Measurements from ENCODE around the gene QRICH1.

Gene QRICH1

DNA sequence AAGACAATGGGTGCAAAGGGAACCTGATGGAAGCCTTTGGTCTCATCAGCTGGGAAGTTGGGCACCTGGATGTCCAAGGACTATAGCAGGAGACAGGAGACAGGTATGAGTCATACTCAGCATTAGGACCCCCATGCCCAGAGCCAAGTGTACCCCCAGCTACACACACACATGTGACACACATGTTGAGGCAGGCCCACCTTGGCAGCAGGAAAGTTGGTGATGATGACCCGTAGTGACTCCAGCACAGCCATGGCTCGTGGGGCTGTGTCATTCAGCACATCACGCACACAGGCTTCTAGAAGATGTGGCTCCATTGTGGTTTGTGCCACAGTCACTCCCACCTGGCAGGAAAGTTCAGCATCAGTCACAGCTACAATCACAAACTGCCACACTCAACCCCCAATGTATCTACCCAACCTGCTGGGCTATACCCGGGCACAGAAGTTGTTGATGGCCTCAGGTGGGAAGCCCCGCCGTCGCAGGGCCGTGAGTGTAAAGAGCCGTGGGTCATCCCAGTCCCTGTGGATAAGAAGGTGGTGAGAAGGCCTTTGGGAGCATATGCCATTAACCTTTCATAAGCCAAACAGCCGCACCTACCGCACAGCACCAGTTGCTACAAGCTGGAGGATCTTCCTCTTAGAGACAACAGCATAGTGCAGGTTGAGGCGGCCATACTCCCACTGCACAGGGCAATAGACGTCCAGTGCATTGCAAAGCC, 5.2 kb upstream of the QRICH1 start:
- no peak overlapping the region for H3K4me2 ChIP-seq (ENCODE audit: low read length)
- no peak overlapping the region for H3K4ac ChIP-seq (ENCODE audit: low read depth, low read length)
- H3K9ac ChIP-seq (ENCODE audit: low read length): no peak overlapping the region
- no peak overlapping the region for H4K91ac ChIP-seq (ENCODE audit: low read depth, low read length)
- H3K79me2 ChIP-seq (ENCODE audit: control insufficient read depth, insufficient read depth, low read length, poor library complexity): peaks cover 6% of the 10 kb centered on the region
- H3K4me3 ChIP-seq (ENCODE audit: low read depth, low read length): no peak overlapping the region
- H3K23ac ChIP-seq (ENCODE audit: low read length): no peak overlapping the region
- H4K12ac ChIP-seq (ENCODE audit: low read depth, low read length): no peak overlapping the region
- no peaks in the 10 kb centered on the region for H3K9me3 ChIP-seq (ENCODE audit: insufficient read depth, low read depth, low read length)
- no peak overlapping the region for H2BK120ac ChIP-seq (ENCODE audit: insufficient read depth, low read length, poor library complexity)
- H2BK5ac ChIP-seq (ENCODE audit: low read depth, low read length, poor library complexity): no peak overlapping the region
- no peak overlapping the region for H2BK12ac ChIP-seq (ENCODE audit: low read length)
- H4K8ac ChIP-seq (ENCODE audit: low read depth, low read length): no peak overlapping the region
- H3K36me3 ChIP-seq (ENCODE audit: control insufficient read depth in 1 of 2, insufficient read depth in 2 of 2, low read length in 2 of 2): peaks cover 64 to 73% of the 10 kb centered on the region in 2 experiments
- WGBS (ENCODE audit: extremely low coverage, insufficient coverage, insufficient read length): no CpG with 5 or more reads among the region's 13 CpGs
- no peak overlapping the region for H3K18ac ChIP-seq (ENCODE audit: low read length)
- no peaks in the 10 kb centered on the region for H3K27me3 ChIP-seq (ENCODE audit: insufficient read depth, low read length)
- H3K14ac ChIP-seq (ENCODE audit: low read length): no peak overlapping the region
- peaks cover 7% of the 10 kb centered on the region for H3K79me1 ChIP-seq (ENCODE audit: low read length)
- no peak overlapping the region for H2AFZ ChIP-seq (ENCODE audit: insufficient read depth, low read length, poor library complexity)
- no peak overlapping the region for H2AK5ac ChIP-seq (ENCODE audit: low read length)
- no peak for DNase-seq
- peak overlapping the region; percentile 15 for H3K27ac ChIP-seq (ENCODE audit: low read depth, low read length)
- peaks cover 13 to 15% of the 10 kb centered on the region in 2 experiments for H3K4me1 ChIP-seq (ENCODE audit: control insufficient read depth in 1 of 2, insufficient read depth in 2 of 2, low read length in 2 of 2)

- WGBS (ENCODE audit: extremely low coverage, insufficient coverage, insufficient read length): no CpG with 5 or more reads among the region's 5 CpGs
- no peaks in the 10 kb centered on the region for H3K9me3 ChIP-seq (ENCODE audit: insufficient read depth, low read depth, low read length)
- no peak overlapping the region for H2AK5ac ChIP-seq (ENCODE audit: low read length)
- H3K27me3 ChIP-seq (ENCODE audit: insufficient read depth, low read length): no peaks in the 10 kb centered on the region
- no peak overlapping the region for H4K91ac ChIP-seq (ENCODE audit: low read depth, low read length)
- no peak overlapping the region for H3K9ac ChIP-seq (ENCODE audit: low read length)
- no peak overlapping the region for H3K23ac ChIP-seq (ENCODE audit: low read length)
- H2BK12ac ChIP-seq (ENCODE audit: low read length): no peak overlapping the region
- H2AFZ ChIP-seq (ENCODE audit: insufficient read depth, low read length, poor library complexity): no peak overlapping the region
- no peak overlapping the region for H2BK120ac ChIP-seq (ENCODE audit: insufficient read depth, low read length, poor library complexity)
- H3K79me2 ChIP-seq (ENCODE audit: control insufficient read depth, insufficient read depth, low read length, poor library complexity): peaks cover 2% of the 10 kb centered on the region
- peaks cover 62 to 71% of the 10 kb centered on the region in 2 experiments for H3K36me3 ChIP-seq (ENCODE audit: control insufficient read depth in 1 of 2, insufficient read depth in 2 of 2, low read length in 2 of 2)
- no peak overlapping the region for H3K4ac ChIP-seq (ENCODE audit: low read depth, low read length)
- peaks cover 7 to 9% of the 10 kb centered on the region in 2 experiments for H3K4me1 ChIP-seq (ENCODE audit: control insufficient read depth in 1 of 2, insufficient read depth in 2 of 2, low read length in 2 of 2)
- no peak overlapping the region for H3K4me3 ChIP-seq (ENCODE audit: low read depth, low read length)
- H3K14ac ChIP-seq (ENCODE audit: low read length): no peak overlapping the region
- peaks cover 11% of the 10 kb centered on the region for H3K79me1 ChIP-seq (ENCODE audit: low read length)
- H4K12ac ChIP-seq (ENCODE audit: low read depth, low read length): no peak overlapping the region
- H2BK5ac ChIP-seq (ENCODE audit: low read depth, low read length, poor library complexity): no peak overlapping the region
- no peak overlapping the region for H3K18ac ChIP-seq (ENCODE audit: low read length)
- no peak for DNase-seq
- no peak overlapping the region for H3K27ac ChIP-seq (ENCODE audit: low read depth, low read length)
- H3K4me2 ChIP-seq (ENCODE audit: low read length): no peak overlapping the region
- no peak overlapping the region for H4K8ac ChIP-seq (ENCODE audit: low read depth, low read length)
Observed at GRCh38 chr3:49098429-49098828, 4.6 kb upstream of the QRICH1 start.

GRCh38 chr3:49092938-49093852, 676 bp downstream of the QRICH1 start:
- peak overlapping the region; percentile 96 for H3K4me3 ChIP-seq (ENCODE audit: low read depth, low read length)
- H3K27ac ChIP-seq (ENCODE audit: low read depth, low read length): peak overlapping the region; percentile 98
- H3K79me2 ChIP-seq (ENCODE audit: control insufficient read depth, insufficient read depth, low read length, poor library complexity): peaks cover 23% of the 10 kb centered on the region
- H3K4me2 ChIP-seq (ENCODE audit: low read length): peak overlapping the region; percentile 94
- peak overlapping the region; percentile 87 for H3K4ac ChIP-seq (ENCODE audit: low read depth, low read length)
- H3K9ac ChIP-seq (ENCODE audit: low read length): peak overlapping the region; percentile 86
- H2AFZ ChIP-seq (ENCODE audit: insufficient read depth, low read length, poor library complexity): peak overlapping the region; percentile 88
- peak overlapping the region; percentile 99 for H3K14ac ChIP-seq (ENCODE audit: low read length)
- DNase-seq: peak; percentile 68 to 80
- H3K23ac ChIP-seq (ENCODE audit: low read length): no peak overlapping the region
- H2AK5ac ChIP-seq (ENCODE audit: low read length): peak overlapping the region; percentile 67
- no CpG with 5 or more reads among the region's 86 CpGs for WGBS (ENCODE audit: extremely low coverage, insufficient coverage, insufficient read length)
- H4K8ac ChIP-seq (ENCODE audit: low read depth, low read length): peak overlapping the region; percentile 97
- peak overlapping the region; percentile 95 for H2BK5ac ChIP-seq (ENCODE audit: low read depth, low read length, poor library complexity)
- H3K9me3 ChIP-seq (ENCODE audit: insufficient read depth, low read depth, low read length): peaks cover 1% of the 10 kb centered on the region
- H4K12ac ChIP-seq (ENCODE audit: low read depth, low read length): peak overlapping the region; percentile 99
- H2BK12ac ChIP-seq (ENCODE audit: low read length): no peak overlapping the region
- H2BK120ac ChIP-seq (ENCODE audit: insufficient read depth, low read length, poor library complexity): peak overlapping the region; percentile 90
- peaks cover 2 to 3% of the 10 kb centered on the region in 2 experiments for H3K4me1 ChIP-seq (ENCODE audit: control insufficient read depth in 1 of 2, insufficient read depth in 2 of 2, low read length in 2 of 2)
- peaks cover 22 to 25% of the 10 kb centered on the region in 2 experiments for H3K36me3 ChIP-seq (ENCODE audit: control insufficient read depth in 1 of 2, insufficient read depth in 2 of 2, low read length in 2 of 2)
- peak overlapping the region; percentile 99 for H4K91ac ChIP-seq (ENCODE audit: low read depth, low read length)
- H3K79me1 ChIP-seq (ENCODE audit: low read length): peaks cover 15% of the 10 kb centered on the region
- H3K27me3 ChIP-seq (ENCODE audit: insufficient read depth, low read length): no peaks in the 10 kb centered on the region
- H3K18ac ChIP-seq (ENCODE audit: low read length): peak overlapping the region; percentile 97

DNA sequence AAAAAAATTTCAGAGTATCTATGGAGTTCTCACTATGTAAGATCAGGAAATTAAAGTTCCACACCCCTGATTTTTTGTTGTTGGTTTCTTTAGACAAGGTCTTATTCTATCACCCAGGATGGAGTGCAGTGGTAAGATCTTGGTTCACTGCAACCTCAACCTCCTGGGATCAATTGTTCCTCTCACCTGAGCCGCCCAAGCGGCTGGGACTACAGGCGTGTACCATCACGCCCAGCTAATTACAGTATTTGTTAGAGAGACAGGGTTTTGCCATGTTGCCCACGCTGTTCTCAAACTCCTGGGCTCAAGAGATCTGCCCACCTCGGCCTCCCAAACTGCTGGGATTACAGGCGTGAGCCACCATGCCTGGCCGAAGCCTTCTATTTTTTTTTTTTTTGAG, 12.4 kb downstream of the QRICH1 start:
- Histone ChIP-seq H3K9me3 (ENCODE audit: insufficient read depth, low read depth, low read length) (no peaks in the 10 kb centered on the region), H3K4me1 (ENCODE audit: control insufficient read depth in 1 of 2, insufficient read depth in 2 of 2, low read length in 2 of 2) (no peaks in the 10 kb centered on the region), H3K79me2 (ENCODE audit: control insufficient read depth, insufficient read depth, low read length, poor library complexity) (peaks cover 6% of the 10 kb centered on the region), H2BK12ac (ENCODE audit: low read length) (no peak overlapping the region), H3K4ac (ENCODE audit: low read depth, low read length) (peak overlapping the region; percentile 95), H3K23ac (ENCODE audit: low read length) (no peak overlapping the region), H2BK120ac (ENCODE audit: insufficient read depth, low read length, poor library complexity) (no peak overlapping the region), H3K36me3 (ENCODE audit: control insufficient read depth in 1 of 2, insufficient read depth in 2 of 2, low read length in 2 of 2) (peaks cover 8 to 21% of the 10 kb centered on the region in 2 experiments), H3K27me3 (ENCODE audit: insufficient read depth, low read length) (no peaks in the 10 kb centered on the region), H3K4me3 (ENCODE audit: low read depth, low read length) (no peak overlapping the region), H2BK5ac (ENCODE audit: low read depth, low read length, poor library complexity) (no peak overlapping the region), H3K14ac (ENCODE audit: low read length) (no peak overlapping the region), H3K9ac (ENCODE audit: low read length) (no peak overlapping the region), H3K4me2 (ENCODE audit: low read length) (no peak overlapping the region), H2AK5ac (ENCODE audit: low read length) (no peak overlapping the region), H4K91ac (ENCODE audit: low read depth, low read length) (no peak overlapping the region), H4K8ac (ENCODE audit: low read depth, low read length) (no peak overlapping the region), H3K79me1 (ENCODE audit: low read length) (no peaks in the 10 kb centered on the region), H4K12ac (ENCODE audit: low read depth, low read length) (no peak overlapping the region), H3K18ac (ENCODE audit: low read length) (no peak overlapping the region), H3K27ac (ENCODE audit: low read depth, low read length) (no peak overlapping the region), H2AFZ (ENCODE audit: insufficient read depth, low read length, poor library complexity) (no peak overlapping the region)
- DNase-seq: no peak
- no CpG with 5 or more reads among the region's 8 CpGs for WGBS (ENCODE audit: extremely low coverage, insufficient coverage, insufficient read length)
